Measurements from ENCODE around the gene NSUN2. TPM values are rescaled to one million over a fixed set of nuclear protein-coding genes. Genes with fewer than 3 reads are reported as not detected.

The NSUN2 gene
- total and polyA plus RNA-seq, 4 donors, result 36.6 to 52.7 (median 44.1) TPM

Other genes with a start within 250 kb of the NSUN2 start
- under 1 TPM; 0.09 to 0.51 TPM for gene UBE2QL1, start 184.2 kb downstream of the NSUN2 start, total RNA-seq
- under 1 TPM; 0.02 to 0.08 TPM for gene UBE2QL1, start 184.2 kb downstream of the NSUN2 start, polyA plus RNA-seq
- gene SRD5A1, start 396 bp upstream of the NSUN2 start, total RNA-seq, result 10 to 100 TPM in 1 of 2 donors, 1 to 10 TPM in 1; 5.5 to 14.4 TPM
- 1 to 10 TPM; 2.6 to 9.2 TPM for gene SRD5A1, start 396 bp upstream of the NSUN2 start, polyA plus RNA-seq
- 10 to 100 TPM; 24.3 to 46.9 TPM for gene TENT4A, start 80.4 kb upstream of the NSUN2 start, total RNA-seq
- gene TENT4A, start 80.4 kb upstream of the NSUN2 start, polyA plus RNA-seq, result 10 to 100 TPM in 1 of 2 donors, 1 to 10 TPM in 1; 9.4 to 10.4 TPM